HG03103 (cell line): ENCODE measurements around the gene ERBIN.
"Not testable (repeated sequence)": the region's sequence is repeated elsewhere in the genome, so short reads cannot be mapped to it uniquely, and the experiment has no call there.

Source experiments
- ATAC-seq: cut with Tn5 transposase; IDR thresholded peaks from one replicate; pipeline ENCODE4 v1.9.1; 2021; ENCODE audit warnings: low read depth; ENCODE audit not compliant: unreplicated experiment

Gene ERBIN

DNA sequence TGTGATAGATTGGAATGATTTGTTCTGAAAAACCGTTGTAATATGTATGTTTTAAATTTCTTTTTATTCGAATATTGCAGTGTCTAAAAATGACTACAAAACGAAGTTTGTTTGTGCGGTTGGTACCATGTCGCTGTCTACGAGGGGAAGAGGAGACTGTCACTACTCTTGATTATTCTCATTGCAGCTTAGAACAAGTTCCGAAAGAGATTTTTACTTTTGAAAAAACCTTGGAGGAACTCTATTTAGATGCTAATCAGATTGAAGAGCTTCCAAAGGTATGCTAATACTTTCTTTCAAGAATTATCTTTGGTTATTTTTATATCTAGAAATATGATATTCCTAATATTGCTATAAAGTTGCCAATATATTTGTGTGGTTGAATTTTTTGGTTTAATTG is 66.3 kb downstream of the ERBIN start:
- ATAC-seq: no peak

- no peak for ATAC-seq
Measured at GRCh38 chr5:65994117-65994786, 67.9 kb downstream of the ERBIN start.

DNA sequence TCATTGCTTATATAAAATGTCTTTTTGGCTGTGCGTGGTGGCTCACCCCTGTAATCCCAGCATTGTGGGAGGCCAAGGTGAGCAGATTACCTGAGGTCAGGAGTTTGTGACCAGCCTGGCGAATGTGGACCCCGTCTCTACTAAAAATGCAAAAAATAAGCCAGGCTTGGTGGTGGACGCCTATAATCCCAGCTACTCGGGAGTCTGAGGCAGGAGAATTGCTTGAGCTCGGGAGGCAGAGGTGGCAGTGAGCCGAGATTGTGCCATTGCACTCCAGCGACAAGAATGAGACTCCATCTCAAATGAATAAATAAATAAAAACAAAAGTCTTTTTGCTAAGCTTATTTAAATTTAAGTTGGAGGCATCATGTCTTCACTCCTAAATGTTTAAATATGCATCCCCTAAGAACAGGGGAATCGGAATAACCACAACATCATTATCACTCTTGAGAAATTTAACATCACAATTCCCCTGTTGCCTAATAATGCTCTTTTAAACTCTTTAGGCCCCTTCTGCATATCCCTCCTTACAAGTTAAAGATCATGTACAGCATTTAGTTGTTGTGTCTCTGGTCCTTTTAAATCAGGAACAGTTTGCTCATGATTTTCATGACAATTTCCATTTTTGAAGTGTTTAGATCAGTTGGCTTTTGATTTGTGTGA is 72.8 kb downstream of the ERBIN start:
- no peak for ATAC-seq

DNA sequence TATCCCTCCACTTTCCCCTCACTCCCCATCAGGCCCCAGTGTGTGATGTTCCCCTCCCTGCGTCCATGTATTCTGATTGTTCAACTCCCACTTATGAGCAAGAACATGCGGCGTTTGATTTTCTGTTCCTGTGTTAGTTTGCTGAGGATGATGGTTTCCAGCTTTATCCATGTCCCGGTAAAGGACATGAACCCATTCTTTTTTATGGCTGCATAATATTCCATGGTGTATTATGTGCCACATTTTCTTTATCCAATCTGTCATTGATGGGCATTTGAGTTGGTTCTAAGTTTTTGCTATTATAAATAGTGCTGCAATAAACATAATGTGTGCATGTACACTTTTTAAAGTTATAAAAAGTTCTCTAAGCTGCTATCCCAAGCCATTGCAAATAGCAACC is 75.6 kb downstream of the ERBIN start:
- ATAC-seq: no peak

- ATAC-seq: no peak
Measured at GRCh38 chr5:66002415-66002814, 76.0 kb downstream of the ERBIN start.

DNA sequence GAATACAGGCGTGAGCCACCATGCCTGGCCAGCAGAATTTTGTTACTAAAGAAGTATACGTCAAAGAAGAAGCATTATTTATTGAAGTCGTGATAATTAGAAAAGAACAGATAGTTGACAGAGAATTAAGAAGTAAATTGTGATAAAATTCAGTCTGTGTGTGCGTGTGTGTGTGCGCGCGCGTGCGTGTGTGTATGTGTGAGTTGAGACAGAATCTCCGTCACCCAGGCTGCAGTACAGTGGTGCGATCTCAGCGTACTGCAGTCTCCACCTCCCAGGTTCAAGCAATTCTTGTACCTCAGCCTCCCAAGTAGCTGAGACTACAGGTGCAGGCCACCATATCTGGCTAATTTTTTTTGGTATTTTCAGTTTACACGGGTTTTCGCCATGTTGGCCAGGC is 77.8 kb downstream of the ERBIN start:
- no peak for ATAC-seq

GRCh38 chr5:66009277-66009676 is 82.9 kb downstream of the ERBIN start:
- no peak for ATAC-seq

DNA sequence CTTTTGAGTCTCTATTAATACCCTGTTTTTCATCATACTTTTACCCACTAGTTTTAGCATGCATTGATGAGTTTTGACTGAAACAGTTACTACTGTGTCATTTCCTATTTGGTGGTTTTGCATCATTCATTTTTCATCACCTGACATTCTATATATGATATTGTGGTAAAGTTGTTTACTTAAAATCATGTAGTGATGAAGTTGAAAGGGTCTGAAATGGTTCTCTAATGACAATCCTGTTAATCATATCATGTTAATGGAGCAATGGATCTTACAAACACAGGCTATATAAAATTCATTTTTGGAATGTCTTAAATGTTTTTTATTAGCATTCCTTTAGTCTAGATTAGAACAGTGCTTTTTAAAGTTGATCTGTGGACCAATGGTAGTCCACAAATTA is 84.1 kb downstream of the ERBIN start:
- ATAC-seq: no peak

DNA sequence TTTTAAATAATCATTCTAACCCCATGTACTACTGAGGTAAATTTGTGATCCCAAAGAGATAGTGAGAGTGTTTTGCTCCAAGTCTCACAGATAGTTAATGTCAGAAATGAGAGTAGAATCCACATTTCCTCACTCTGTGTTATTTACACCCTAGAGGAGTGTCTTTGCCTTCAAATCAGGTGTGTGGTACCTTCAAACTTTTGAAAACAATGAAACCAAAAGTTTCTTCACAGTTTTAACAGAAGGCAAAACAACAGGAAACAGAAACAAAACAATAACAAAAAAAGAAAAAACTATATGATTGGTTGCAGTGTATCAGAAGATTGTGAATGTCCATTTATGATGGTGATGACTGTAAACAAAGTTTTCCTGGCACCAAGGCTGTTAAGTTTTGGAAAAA is 85.9 kb downstream of the ERBIN start:
- no peak for ATAC-seq

DNA sequence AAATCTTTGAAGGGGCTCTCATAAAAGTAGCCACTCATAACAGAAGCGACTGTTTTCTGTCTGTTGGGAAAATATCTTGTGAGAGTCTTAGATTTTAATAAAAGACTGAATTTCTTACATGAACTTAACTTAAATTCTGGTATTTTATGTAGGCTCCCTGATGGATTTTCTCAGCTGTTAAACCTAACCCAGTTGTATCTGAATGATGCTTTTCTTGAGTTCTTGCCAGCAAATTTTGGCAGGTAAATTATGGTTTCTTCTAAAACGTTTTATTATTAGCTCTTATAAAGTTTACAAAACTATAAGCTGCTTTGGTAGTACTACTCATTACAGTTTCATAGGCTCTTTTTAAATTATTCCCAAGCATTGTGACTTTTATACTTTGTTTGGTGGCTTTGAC is 87.0 kb downstream of the ERBIN start:
- no peak for ATAC-seq

GRCh38 chr5:66013906-66014305 is 87.5 kb downstream of the ERBIN start:
- no peak for ATAC-seq

DNA sequence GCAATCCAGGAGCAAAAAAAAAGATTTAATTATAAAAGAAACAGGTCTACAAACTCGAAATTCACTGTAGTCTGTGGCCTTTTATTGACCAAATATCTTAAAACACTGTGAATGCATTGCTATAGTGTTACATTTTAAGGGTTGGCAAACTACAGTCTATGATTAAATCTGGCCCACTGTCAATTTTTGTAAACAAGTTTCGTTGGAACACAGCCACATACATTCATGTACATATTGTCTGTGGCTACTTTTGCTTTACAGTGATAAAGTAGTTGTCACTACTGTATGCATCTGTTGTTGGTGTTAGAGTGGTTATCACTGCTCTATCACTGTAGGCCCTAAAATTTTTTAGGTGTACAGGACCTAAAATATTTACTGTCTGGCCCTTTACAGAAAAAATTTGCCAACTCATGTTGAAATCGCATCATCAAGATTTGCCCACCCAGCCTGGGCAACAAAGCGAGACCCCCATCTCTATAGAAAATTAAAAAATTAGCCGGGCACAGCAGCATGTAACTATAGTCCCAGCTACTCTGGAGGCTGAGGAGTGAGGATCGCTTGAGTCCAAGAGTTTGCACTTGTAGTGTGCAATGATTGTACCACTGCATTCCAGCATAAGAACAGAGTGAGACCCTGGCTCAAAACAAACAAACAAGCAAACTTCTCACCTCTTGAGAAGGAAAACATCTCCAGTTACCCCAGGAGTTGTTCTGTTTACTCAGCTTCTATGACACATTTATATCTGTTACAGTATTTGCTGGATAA is 89.0 kb downstream of the ERBIN start:
- ATAC-seq: no peak

DNA sequence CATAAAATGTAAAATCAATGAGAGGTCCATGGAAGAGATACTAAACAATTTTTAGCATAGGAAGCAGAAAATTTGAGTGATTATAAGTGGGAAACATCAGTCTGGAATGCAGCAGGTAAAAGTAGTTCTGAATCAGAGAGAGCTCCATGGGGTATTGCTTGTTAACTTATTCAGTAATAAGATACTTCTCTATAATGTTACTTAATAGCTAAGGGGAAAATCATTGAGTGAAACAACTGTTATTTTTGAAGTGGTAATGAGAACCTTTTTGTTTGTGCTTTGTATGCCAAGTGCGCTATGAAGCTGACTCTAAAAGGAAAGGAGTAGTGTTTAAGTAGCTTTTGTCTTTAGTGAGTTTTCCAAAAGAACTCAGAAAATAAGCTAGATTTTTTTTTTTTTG is 95.2 kb downstream of the ERBIN start:
- no peak for ATAC-seq

DNA sequence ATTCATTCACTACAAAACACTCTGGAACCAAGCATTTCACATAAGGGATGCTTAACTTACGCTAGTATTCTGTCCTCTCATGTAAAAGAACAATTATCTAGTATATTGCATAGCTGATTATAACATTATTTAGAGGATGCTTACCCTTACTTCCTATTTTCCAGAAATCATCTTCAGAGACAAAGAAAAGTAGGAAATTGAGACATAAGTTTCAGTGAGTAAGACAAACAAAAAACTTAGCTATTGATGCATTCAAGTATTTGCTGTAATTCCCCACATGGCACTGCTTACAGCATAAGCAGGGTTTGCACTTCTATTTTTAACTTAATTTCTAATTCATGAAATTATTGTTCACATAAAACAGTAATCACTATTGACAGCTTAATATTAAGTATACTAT is 112.9 kb downstream of the ERBIN start:
- ATAC-seq: no peak

DNA sequence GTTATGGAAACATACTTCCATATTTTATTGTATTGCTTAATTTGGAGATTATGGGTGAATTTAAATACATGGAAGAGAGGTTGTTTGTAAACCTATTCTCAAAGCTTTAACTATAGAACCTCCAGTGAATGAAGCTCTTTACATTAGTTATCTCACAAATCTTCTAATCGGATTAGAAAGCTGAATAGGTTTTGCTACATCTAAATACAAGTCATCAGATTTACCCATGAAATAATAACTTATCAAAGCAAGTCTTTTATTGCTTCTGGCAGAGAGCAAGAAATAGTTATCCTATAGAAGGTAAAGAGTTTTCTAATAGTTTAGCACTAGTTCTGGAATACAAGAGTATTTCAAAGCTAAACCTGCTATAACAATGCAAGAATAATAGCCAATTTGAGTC is 113.3 kb downstream of the ERBIN start:
- no peak for ATAC-seq

GRCh38 chr5:66041627-66042026 is 115.3 kb downstream of the ERBIN start:
- ATAC-seq: no peak

DNA sequence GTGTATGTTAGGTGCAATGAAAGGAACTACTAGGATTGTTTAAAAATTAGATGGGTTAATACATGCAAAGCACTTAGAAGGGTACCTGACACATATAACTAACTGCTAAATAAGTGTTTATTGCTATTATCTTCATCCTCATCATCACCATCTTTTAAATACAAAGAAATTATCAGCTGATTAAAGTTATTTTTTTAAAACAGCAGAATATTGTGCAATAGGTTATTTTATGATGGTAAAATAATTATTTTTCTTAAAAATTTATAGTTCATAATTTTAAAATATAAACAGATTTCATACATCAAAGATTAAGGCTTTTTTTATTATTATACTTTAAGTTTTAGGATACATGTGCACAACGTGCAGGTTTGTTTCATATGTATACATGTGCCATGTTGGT is 130.9 kb downstream of the ERBIN start:
- no peak for ATAC-seq

DNA sequence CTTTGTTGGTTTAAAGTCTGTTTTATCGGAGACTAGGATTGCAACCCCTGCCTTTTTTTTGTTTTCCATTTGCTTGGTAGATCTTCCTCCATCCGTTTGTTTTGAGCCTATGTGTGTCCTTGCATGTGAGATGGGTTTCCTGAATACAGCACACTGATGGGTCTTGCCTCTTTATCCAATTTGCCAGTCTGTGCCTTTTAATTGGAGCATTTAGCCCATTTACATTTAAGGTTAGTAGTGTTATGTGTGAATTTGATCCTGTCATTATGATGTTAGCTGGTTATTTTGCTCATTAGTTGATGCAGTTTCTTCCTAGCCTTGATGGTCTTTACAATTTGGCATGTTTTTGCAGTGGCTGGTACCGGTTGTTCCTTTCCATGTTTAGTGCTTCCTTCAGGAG is 134.9 kb downstream of the ERBIN start:
- not testable (repeated sequence) for ATAC-seq

DNA sequence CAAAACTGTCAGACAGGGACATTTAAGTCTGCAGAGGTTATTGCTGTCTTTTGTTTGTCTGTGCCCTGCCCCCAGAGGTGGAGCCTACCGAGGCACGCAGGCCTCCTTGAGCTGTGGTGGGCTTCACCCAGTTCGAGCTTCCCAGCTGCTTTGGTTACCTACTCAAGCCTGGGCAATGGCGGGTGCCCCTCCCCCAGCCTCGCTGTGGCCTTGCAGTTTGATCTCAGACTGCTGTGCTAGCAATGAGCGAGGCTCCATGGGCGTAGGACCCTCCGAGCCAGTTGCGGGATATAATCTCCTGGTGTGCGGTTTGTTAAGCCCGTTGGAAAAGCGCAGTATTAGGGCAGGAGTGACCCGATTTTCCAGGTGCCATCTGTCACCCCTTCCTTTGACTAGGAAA is 136.7 kb downstream of the ERBIN start:
- not testable (repeated sequence) for ATAC-seq

DNA sequence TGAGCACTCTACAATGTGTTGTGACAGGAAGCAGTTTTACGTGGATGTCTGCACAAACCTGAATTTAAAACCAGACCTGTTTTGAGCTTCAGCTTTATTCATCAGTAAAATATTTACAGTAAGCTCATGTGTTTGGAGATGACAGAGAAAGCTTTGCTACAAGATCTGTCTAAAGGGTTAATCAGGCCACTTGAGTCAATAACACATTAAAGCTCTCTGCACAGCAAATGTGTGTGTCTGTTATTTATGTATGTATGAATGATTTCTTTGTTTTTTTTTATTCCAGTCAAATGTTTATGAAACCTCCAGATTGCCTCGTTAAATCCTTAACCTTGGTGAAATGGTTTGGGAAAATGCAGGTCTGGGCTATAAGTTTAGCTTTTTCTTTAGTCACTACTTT is 140.5 kb downstream of the ERBIN start:
- ATAC-seq: no peak

DNA sequence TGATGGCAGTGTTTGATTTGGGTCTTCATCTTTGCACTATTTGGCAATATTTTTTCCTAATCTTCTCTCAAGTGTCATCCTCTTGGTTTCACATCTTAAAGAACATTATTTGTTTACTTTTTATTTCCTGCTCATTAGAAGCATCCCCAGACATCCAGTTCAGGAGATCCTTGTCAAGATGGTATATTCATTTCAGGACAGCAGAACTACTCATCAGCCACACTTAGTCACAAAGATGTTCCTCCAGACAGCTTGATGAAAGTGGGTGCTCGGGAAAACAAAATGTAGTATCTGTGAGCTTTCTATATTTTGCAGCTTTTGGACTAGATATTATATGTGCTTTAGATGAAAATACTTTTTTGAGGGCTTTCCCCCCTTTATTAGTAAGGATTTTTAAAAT is 145.7 kb downstream of the ERBIN start:
- no peak for ATAC-seq

DNA sequence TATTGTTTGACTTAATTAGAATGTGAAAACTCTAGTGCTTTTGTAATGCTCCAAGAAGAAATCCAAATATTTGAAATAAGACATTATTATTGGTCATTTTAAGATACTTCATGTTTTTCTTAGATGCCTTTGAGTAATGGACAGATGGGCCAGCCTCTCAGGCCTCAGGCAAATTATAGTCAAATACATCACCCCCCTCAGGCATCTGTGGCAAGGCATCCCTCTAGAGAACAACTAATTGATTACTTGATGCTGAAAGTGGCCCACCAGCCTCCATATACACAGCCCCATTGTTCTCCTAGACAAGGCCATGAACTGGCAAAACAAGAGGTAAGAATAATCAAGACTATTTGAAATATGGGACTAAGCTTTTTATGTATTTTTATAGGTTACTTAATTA is 148.5 kb downstream of the ERBIN start:
- ATAC-seq: no peak
